Progenitor cell of endocrine pancreas (in vitro differentiated cells): ENCODE measurements around the gene RNF208. TPM values are rescaled to one million over a fixed set of nuclear protein-coding genes. Genes with fewer than 3 reads are reported as not detected.
A peak's percentile ranks its signal among the peaks of the same experiment; 100 is the strongest.

Source experiments
- DNase-seq: peaks from one replicate; pipeline ENCODE4 v3.0.0; 2021; ENCODE audit warnings: low spot score; ENCODE audit not compliant: unreplicated experiment
- H3K27ac Mint-ChIP-seq: 2 replicates; pipeline ENCODE4 v1.8.0; 2021; ENCODE audit warnings: mild to moderate bottlenecking, moderate library complexity, mixed read lengths
- H3K27me3 Mint-ChIP-seq: 2 replicates; pipeline ENCODE4 v1.8.0; 2021; ENCODE audit warnings: mixed read lengths
- H3K36me3 Mint-ChIP-seq: 2 replicates; pipeline ENCODE4 v1.8.0; 2022; ENCODE audit warnings: mixed read lengths; ENCODE audit not compliant: insufficient read depth
- H3K4me1 Mint-ChIP-seq: 2 replicates; pipeline ENCODE4 v1.8.0; 2021; ENCODE audit warnings: low read depth, mixed read lengths
- H3K4me3 Mint-ChIP-seq: 2 replicates; pipeline ENCODE4 v1.8.0; 2021; ENCODE audit warnings: low read depth, mild to moderate bottlenecking, moderate library complexity, mixed read lengths
- H3K9me3 Mint-ChIP-seq: 2 replicates; pipeline ENCODE4 v1.8.0; 2021; ENCODE audit warnings: low read depth, mixed read lengths
- CTCF ChIP-seq: fragments of 200-600 bp; sonication (generic); IDR thresholded peaks from one replicate; pipeline ENCODE4 v1.5.0; 2021; ENCODE audit warnings: antibody characterized with exemption, mild to moderate bottlenecking; ENCODE audit not compliant: unreplicated experiment
- total RNA-seq: library from RNA; stranded (reverse); gene quantifications from 2 replicates; pipeline ENCODE4 v1.2.1, GENCODE V29; 2021

RNF208 gene
- total RNA-seq, 1 donor from 2014 or later, result 25.7 TPM

DNA sequence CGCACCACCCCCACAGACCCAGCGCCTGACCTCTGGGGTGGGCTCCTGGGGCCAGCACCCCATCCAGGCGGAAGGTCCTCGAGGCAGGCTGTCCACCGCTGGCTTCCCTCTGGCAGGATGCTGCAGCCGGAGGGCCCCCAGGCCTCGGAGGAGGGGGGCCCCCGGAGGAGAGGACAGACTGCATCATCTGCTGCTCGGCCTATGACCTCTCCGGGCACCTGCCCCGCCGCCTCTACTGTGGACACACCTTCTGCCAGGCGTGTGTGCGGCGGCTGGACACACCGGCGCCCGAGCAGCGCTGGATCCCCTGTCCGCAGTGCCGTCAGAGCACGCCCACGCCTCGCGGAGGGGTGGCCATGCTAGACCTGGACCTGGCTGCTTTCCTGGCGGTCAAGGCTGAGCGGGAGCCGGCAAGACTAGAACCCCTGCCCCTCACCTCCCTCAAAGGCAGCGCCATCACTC is 6.5 kb upstream of the RNF208 start:
- no peaks in the 10 kb centered on the region for H3K27me3 Mint-ChIP-seq
- no peak overlapping the region for H3K27ac Mint-ChIP-seq
- no peak overlapping the region for H3K4me3 Mint-ChIP-seq
- H3K4me1 Mint-ChIP-seq, result peaks cover 9% of the 10 kb centered on the region
- no peak for TF ChIP-seq CTCF
- H3K36me3 Mint-ChIP-seq, result no peaks in the 10 kb centered on the region
- no peak for DNase-seq
- H3K9me3 Mint-ChIP-seq, result no peaks in the 10 kb centered on the region

DNA sequence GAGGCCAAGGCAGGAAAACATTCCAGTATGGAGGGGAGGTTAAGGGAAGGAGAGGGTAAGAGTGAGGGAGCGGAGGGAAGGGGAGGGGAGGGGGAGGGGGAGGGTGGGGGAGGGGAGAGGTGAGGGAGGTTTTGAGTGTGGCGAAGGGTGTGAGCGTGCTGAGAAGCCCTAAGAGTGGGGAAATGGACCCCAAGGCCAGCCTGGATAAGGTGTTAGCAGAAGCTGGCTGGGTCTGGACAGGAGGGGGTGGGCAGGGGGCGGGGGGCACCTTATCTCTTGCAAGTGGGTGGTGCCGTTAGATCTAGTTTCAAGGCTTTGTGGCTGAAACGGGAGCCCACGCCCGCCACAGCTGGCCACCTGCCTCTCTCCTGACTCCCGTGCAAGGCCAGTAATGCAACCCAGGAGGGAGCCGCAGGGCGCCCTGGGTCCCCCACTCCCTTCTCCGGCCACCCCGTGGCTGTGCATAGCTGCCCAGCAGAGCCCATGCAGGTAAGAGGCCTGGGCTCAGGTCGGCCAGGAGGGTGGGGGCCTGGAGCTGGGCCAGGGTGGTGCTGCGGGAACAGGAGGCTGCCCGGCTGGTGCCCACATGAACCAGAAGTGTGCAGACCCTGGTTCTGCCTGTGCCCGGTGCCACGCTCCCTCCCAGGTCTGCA is 5.9 kb upstream of the RNF208 start:
- TF ChIP-seq CTCF, result no peak
- DNase-seq, result no peak
- H3K27ac Mint-ChIP-seq, result peak overlapping the region; percentile 89
- H3K9me3 Mint-ChIP-seq, result no peaks in the 10 kb centered on the region
- H3K36me3 Mint-ChIP-seq, result no peaks in the 10 kb centered on the region
- H3K4me1 Mint-ChIP-seq, result peaks cover 9% of the 10 kb centered on the region
- peak overlapping the region; percentile 51 for H3K4me3 Mint-ChIP-seq
- H3K27me3 Mint-ChIP-seq, result no peaks in the 10 kb centered on the region

DNA sequence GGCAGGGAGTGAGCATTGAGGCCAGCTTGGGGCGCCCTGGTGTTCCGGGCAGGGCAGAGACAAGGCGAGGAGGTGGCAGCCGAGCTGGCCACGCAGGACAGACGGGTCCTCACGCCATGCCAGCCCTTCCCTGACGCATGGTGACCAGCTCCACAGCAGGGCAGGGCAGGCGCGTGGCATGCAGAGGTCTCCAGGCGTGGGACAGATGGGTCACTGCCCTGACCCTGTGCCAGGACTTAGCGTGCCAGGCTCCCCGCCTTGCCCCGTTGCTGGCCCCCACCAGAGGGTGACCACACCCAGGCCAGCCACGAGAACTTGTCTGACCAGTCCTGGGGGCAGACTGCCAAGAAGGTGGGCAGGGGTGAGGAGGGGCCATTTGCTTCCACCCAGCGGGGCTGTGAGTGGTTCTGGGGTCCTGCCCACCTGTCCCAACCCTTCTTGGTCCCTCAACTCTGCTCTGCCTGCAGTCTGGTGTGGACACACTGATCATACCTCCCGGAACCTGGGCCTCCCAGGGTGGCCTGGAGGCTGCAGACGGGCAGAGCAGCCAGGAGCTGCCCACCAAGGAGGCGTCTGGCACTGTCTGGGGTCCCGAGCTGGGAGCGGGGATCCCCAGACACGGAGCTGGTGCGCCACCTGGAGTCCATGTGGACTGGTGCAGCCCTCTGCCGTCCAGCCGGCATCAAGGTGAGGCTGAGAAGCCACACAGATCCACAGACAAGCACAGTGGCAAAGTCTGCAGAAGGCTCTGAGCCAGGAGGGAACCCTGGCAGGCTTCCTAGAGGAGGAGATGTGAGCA is 5.2 kb upstream of the RNF208 start, which contains the start of gene RNF224:
TSS of gene RNF224 (plus strand) at position 449 of the 799 bp plus-strand sequence. CDS start 834 bp downstream, outside the sequence.
- Mint-ChIP-seq H3K4me3 (peak within 1 kb of the TSS; percentile 51), H3K9me3 (no peaks in the 10 kb centered on the region)
- TF ChIP-seq CTCF, result peak; percentile 87

GRCh38 chr9:137226338-137227053 is 4.5 kb upstream of the RNF208 start:
- no peaks in the 10 kb centered on the region for H3K36me3 Mint-ChIP-seq

More for the DNA sequence above, 5.2 kb upstream of the RNF208 start, which contains the start of gene RNF224:
- no peaks in the 10 kb centered on the region for H3K27me3 Mint-ChIP-seq
- peaks cover 9% of the 10 kb centered on the region for H3K4me1 Mint-ChIP-seq
- H3K36me3 Mint-ChIP-seq, result no peaks in the 10 kb centered on the region
- H3K27ac Mint-ChIP-seq, result peak within 1 kb of the TSS; percentile 89
- peak; percentile 80 for DNase-seq

More at GRCh38 chr9:137226338-137227053, 4.5 kb upstream of the RNF208 start:
- no peak for DNase-seq
- TF ChIP-seq CTCF, result no peak
- H3K27me3 Mint-ChIP-seq, result no peaks in the 10 kb centered on the region
- no peak overlapping the region for H3K4me3 Mint-ChIP-seq
- no peak overlapping the region for H3K27ac Mint-ChIP-seq
- peaks cover 9% of the 10 kb centered on the region for H3K4me1 Mint-ChIP-seq
- no peaks in the 10 kb centered on the region for H3K9me3 Mint-ChIP-seq
